Trophoblast cell (in vitro differentiated cells and primary cell): ENCODE data around the gene FAM200B.

Source experiments
- DNase-seq, 2 donors: peaks; one replicate each; pipeline ENCODE4 v3.0.0-alpha.2; 2016
- H2AFZ ChIP-seq: 2 replicates; pipeline ENCODE4 v1.6.1; 2013; ENCODE audit warnings: low read length, moderate library complexity, mild to moderate bottlenecking; ENCODE audit not compliant: insufficient read depth, poor library complexity
- H2AK5ac ChIP-seq: 2 replicates; pipeline ENCODE4 v1.6.1; 2013; ENCODE audit warnings: mild to moderate bottlenecking, low read length
- H2BK120ac ChIP-seq: 2 replicates; pipeline ENCODE4 v1.6.1; 2013; ENCODE audit warnings: low read length, mild to moderate bottlenecking, moderate library complexity; ENCODE audit not compliant: insufficient read depth, poor library complexity
- H2BK12ac ChIP-seq: 2 replicates; pipeline ENCODE4 v1.6.1; 2013; ENCODE audit warnings: mild to moderate bottlenecking, low read length, moderate library complexity
- H2BK5ac ChIP-seq: 2 replicates; pipeline ENCODE4 v1.6.1; 2013; ENCODE audit warnings: low read length, low read depth, moderate library complexity, mild to moderate bottlenecking; ENCODE audit not compliant: poor library complexity
- H3K14ac ChIP-seq: 2 replicates; pipeline ENCODE4 v1.6.1; 2013; ENCODE audit warnings: mild to moderate bottlenecking, low read length
- H3K18ac ChIP-seq: 2 replicates; pipeline ENCODE4 v1.6.1; 2013; ENCODE audit warnings: mild to moderate bottlenecking, low read length
- H3K23ac ChIP-seq: 2 replicates; pipeline ENCODE4 v1.6.1; 2013; ENCODE audit warnings: low read length
- H3K27ac ChIP-seq: 2 replicates; pipeline ENCODE4 v1.5.1; 2013; ENCODE audit warnings: low read depth, mild to moderate bottlenecking, inconsistent platforms, low read length, moderate library complexity
- H3K27me3 ChIP-seq: 2 replicates; pipeline ENCODE4 v1.6.1; 2013; ENCODE audit warnings: inconsistent platforms, mild to moderate bottlenecking, low read length, moderate library complexity; ENCODE audit not compliant: insufficient read depth
- H3K36me3 ChIP-seq, 2 experiments: 1 replicate in 1 of 2; 2 replicates in 1 of 2; pipeline ENCODE4 v1.6.1; 2013; ENCODE audit warnings: low read length in 2 of 2, mild to moderate bottlenecking in 2 of 2, moderate library complexity in 1 of 2; ENCODE audit not compliant: insufficient read depth in 2 of 2, control insufficient read depth in 1 of 2
- H3K4ac ChIP-seq: 2 replicates; pipeline ENCODE4 v1.6.1; 2013; ENCODE audit warnings: low read depth, mild to moderate bottlenecking, low read length, moderate library complexity
- H3K4me1 ChIP-seq, 2 experiments: 1 replicate in 1 of 2; 2 replicates in 1 of 2; pipeline ENCODE4 v1.6.1; 2013; ENCODE audit warnings: low read length in 2 of 2, mild to moderate bottlenecking in 2 of 2, moderate library complexity in 1 of 2; ENCODE audit not compliant: insufficient read depth in 2 of 2, control insufficient read depth in 1 of 2
- H3K4me2 ChIP-seq: 2 replicates; pipeline ENCODE4 v1.6.1; 2013; ENCODE audit warnings: inconsistent platforms, mild to moderate bottlenecking, low read length, moderate library complexity
- H3K4me3 ChIP-seq: 2 replicates; pipeline ENCODE4 v1.5.1; 2013; ENCODE audit warnings: mild to moderate bottlenecking, low read depth, low read length, inconsistent platforms
- H3K79me1 ChIP-seq: one replicate; pipeline ENCODE4 v1.6.1; 2013; ENCODE audit warnings: low read length
- H3K79me2 ChIP-seq: 2 replicates; pipeline ENCODE4 v1.6.1; 2013; ENCODE audit warnings: low read length, mild to moderate bottlenecking; ENCODE audit not compliant: control insufficient read depth, insufficient read depth, poor library complexity
- H3K9ac ChIP-seq: 2 replicates; pipeline ENCODE4 v1.6.1; 2013; ENCODE audit warnings: mild to moderate bottlenecking, low read length
- H3K9me3 ChIP-seq: 2 replicates; pipeline ENCODE4 v1.6.1; 2013; ENCODE audit warnings: low read depth, mild to moderate bottlenecking, control low read depth, inconsistent platforms, low read length; ENCODE audit not compliant: insufficient read depth
- H4K12ac ChIP-seq: 2 replicates; pipeline ENCODE4 v1.6.1; 2013; ENCODE audit warnings: low read depth, mild to moderate bottlenecking, low read length, moderate library complexity
- H4K8ac ChIP-seq: 2 replicates; pipeline ENCODE4 v1.6.1; 2013; ENCODE audit warnings: low read depth, mild to moderate bottlenecking, low read length, moderate library complexity
- H4K91ac ChIP-seq: one replicate; pipeline ENCODE4 v1.6.1; 2013; ENCODE audit warnings: low read depth, mild to moderate bottlenecking, low read length, moderate library complexity
- WGBS: extraction: QIAGEN DNeasy Blood & Tissue Kit; methylation state at CpG from one replicate; pipeline ENCODE4 v1.1.7; 2013; ENCODE audit warnings: missing lambda C conversion rate; ENCODE audit not compliant: insufficient read length, insufficient coverage; ENCODE audit errors: extremely low coverage; 5-methylcytosine and 5-hydroxymethylcytosine counted together

FAM200B gene

GRCh38 chr4:15656038-15656470 is 25.6 kb upstream of the FAM200B start:
- H3K18ac ChIP-seq, result peak overlapping the region; percentile 99
- peak overlapping the region; percentile 97 for H4K12ac ChIP-seq
- H3K4ac ChIP-seq, result peak overlapping the region; percentile 89
- peak overlapping the region; percentile 89 for H2BK120ac ChIP-seq
- H2BK12ac ChIP-seq, result no peak overlapping the region
- WGBS, result no CpG with 5 or more reads among the region's 12 CpGs
- no peaks in the 10 kb centered on the region for H3K27me3 ChIP-seq
- peak overlapping the region; percentile 99 for H4K91ac ChIP-seq
- peaks cover 8% of the 10 kb centered on the region in 2 experiments for H3K4me1 ChIP-seq
- peaks cover 17% of the 10 kb centered on the region for H3K79me1 ChIP-seq
- H3K14ac ChIP-seq, result peak overlapping the region; percentile 99
- H3K4me3 ChIP-seq, result peak overlapping the region; percentile 72
- peak overlapping the region; percentile 59 for H3K9ac ChIP-seq
- H2AK5ac ChIP-seq, result peak overlapping the region; percentile 80
- H4K8ac ChIP-seq, result peak overlapping the region; percentile 99
- H3K27ac ChIP-seq, result peak overlapping the region; percentile 99
- no peak for DNase-seq
- no peak overlapping the region for H3K23ac ChIP-seq
- peak overlapping the region; percentile 94 for H2BK5ac ChIP-seq
- peak overlapping the region; percentile 88 for H3K4me2 ChIP-seq
- no peaks in the 10 kb centered on the region for H3K9me3 ChIP-seq
- H3K79me2 ChIP-seq, result peaks cover 13% of the 10 kb centered on the region
- peak overlapping the region; percentile 92 for H2AFZ ChIP-seq
- peaks cover 2 to 5% of the 10 kb centered on the region in 2 experiments for H3K36me3 ChIP-seq

- Histone ChIP-seq H3K4me3 (no peak overlapping the region), H3K9ac (no peak overlapping the region), H3K14ac (no peak overlapping the region), H3K4me1 (peaks cover 8% of the 10 kb centered on the region in 2 experiments), H3K4me2 (no peak overlapping the region), H4K91ac (no peak overlapping the region), H3K27ac (no peak overlapping the region), H3K79me1 (peaks cover 17% of the 10 kb centered on the region), H4K8ac (no peak overlapping the region), H3K9me3 (no peaks in the 10 kb centered on the region), H4K12ac (no peak overlapping the region), H3K79me2 (peaks cover 13% of the 10 kb centered on the region), H2AFZ (no peak overlapping the region), H3K18ac (no peak overlapping the region), H2BK12ac (no peak overlapping the region), H3K36me3 (peaks cover 2 to 5% of the 10 kb centered on the region in 2 experiments), H2AK5ac (no peak overlapping the region), H3K23ac (no peak overlapping the region), H3K4ac (no peak overlapping the region), H2BK120ac (no peak overlapping the region), H3K27me3 (no peaks in the 10 kb centered on the region), H2BK5ac (no peak overlapping the region)
- no peak for DNase-seq
Observed at GRCh38 chr4:15657366-15657765, 24.3 kb upstream of the FAM200B start.

DNA sequence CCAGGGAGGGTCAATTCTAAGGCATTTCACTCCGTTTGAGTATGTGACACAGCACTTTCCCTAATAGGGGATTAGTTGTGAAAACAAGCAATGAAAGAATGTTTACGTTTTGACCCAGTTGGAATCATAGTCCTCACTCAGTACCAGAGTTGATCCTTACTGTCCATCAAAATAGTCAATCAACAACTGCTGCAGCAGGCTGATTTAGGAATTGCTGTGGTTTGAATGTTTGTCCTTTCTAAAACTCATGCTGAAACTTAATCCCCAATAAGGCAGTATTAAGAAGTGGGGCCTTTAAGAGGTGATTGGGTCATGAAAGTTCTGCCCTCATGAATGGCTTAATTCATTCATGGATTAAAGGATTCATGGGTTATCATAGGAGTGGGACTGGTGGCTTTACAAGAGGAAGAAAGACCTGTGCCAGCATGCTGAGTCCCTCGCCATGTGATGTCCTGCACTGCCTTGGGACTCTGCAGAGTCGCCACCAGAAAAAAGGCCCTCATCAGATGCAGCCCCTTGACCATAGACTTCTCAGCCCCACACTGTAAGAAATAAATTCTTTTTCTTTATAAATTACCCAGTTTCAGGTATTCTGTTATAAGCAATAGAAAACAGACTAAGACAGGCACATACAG is 23.4 kb upstream of the FAM200B start:
- Histone ChIP-seq H3K4me1 (peaks cover 8% of the 10 kb centered on the region in 2 experiments), H3K4me3 (no peak overlapping the region), H2BK12ac (no peak overlapping the region), H3K18ac (no peak overlapping the region), H3K36me3 (peaks cover 2 to 5% of the 10 kb centered on the region in 2 experiments), H2BK5ac (no peak overlapping the region), H3K9me3 (no peaks in the 10 kb centered on the region), H3K14ac (no peak overlapping the region), H2AFZ (no peak overlapping the region), H3K27ac (no peak overlapping the region), H2BK120ac (no peak overlapping the region), H3K79me1 (peaks cover 17% of the 10 kb centered on the region), H3K27me3 (no peaks in the 10 kb centered on the region), H4K91ac (no peak overlapping the region), H3K4ac (no peak overlapping the region), H4K12ac (no peak overlapping the region), H2AK5ac (no peak overlapping the region), H3K23ac (no peak overlapping the region), H3K9ac (no peak overlapping the region), H3K4me2 (no peak overlapping the region), H3K79me2 (peaks cover 13% of the 10 kb centered on the region), H4K8ac (no peak overlapping the region)
- DNase-seq, result no peak
- no CpG with 5 or more reads among the region's 4 CpGs for WGBS

DNA sequence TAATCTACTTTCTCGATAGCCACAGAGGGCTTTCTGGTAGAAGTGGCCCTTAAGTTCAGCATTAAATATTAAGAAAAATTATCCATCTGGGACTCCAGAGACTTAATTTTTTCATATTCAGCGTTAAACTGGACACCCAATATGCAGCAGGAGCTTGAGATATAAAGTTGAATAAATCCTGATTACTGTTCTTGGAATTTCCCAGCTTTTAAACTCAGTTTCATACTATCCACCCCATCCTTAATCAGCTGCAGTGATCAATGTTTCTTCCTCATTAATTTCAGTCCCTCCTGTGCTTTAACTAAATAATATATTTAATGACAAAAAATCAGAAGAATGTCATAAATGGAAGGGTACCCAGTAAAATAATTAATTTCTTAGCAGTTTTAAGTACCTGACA is 22.8 kb upstream of the FAM200B start:
- Histone ChIP-seq H3K4ac (no peak overlapping the region), H3K18ac (no peak overlapping the region), H2BK12ac (no peak overlapping the region), H2AK5ac (no peak overlapping the region), H4K91ac (no peak overlapping the region), H3K79me2 (peaks cover 13% of the 10 kb centered on the region), H2BK5ac (no peak overlapping the region), H3K79me1 (peaks cover 17% of the 10 kb centered on the region), H3K4me1 (peaks cover 8% of the 10 kb centered on the region in 2 experiments), H3K9me3 (no peaks in the 10 kb centered on the region), H4K8ac (no peak overlapping the region), H3K4me3 (no peak overlapping the region), H3K27me3 (no peaks in the 10 kb centered on the region), H4K12ac (no peak overlapping the region), H3K23ac (no peak overlapping the region), H3K4me2 (no peak overlapping the region), H3K9ac (no peak overlapping the region), H3K14ac (no peak overlapping the region), H2AFZ (no peak overlapping the region), H3K27ac (no peak overlapping the region), H3K36me3 (peaks cover 2 to 5% of the 10 kb centered on the region in 2 experiments), H2BK120ac (no peak overlapping the region)
- DNase-seq, result no peak
- WGBS, result no CpG with 5 or more reads among the region's 2 CpGs
